Measurements from ENCODE around the gene PNMA6E. TPM values are rescaled to one million over a fixed set of nuclear protein-coding genes. Genes with fewer than 3 reads are reported as not detected.

PNMA6E gene
- total RNA-seq, 3 donors from 2014 or later, result not detected

DNA sequence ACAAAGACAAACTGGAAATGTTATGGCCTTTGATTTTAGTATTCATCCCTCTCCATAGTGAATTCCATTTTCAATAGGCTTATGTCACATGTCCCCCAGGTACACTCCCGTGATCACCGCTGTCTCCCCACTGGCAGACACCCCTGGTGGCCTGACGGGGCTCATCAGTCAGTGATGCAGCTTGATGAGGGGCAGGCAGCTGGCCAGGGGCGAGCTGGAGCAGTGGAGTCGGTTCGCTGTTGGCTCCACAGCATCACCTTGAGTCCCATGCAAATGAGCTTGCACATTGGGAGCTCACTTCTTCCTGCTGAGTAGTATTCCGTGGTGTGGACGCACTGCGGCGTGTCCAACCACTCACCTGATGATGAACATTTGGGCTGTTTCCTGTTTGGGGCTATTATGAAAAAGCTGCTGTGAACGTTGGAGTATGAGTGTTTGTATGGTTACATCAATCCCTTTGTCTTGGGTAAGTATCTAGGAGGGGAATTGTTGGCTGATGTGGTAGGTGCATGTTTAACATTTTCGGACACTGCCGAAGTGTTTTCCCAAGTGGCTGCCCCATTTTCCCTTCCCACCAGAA is 39.5 kb upstream of the PNMA6E start:
- intact Hi-C loops (cut with DNase I; ENCODE audit: low total_unique reads), result no loop called here
- no peaks in the 10 kb centered on the region for H3K36me3 ChIP-seq
- TF ChIP-seq, protein P1, sequence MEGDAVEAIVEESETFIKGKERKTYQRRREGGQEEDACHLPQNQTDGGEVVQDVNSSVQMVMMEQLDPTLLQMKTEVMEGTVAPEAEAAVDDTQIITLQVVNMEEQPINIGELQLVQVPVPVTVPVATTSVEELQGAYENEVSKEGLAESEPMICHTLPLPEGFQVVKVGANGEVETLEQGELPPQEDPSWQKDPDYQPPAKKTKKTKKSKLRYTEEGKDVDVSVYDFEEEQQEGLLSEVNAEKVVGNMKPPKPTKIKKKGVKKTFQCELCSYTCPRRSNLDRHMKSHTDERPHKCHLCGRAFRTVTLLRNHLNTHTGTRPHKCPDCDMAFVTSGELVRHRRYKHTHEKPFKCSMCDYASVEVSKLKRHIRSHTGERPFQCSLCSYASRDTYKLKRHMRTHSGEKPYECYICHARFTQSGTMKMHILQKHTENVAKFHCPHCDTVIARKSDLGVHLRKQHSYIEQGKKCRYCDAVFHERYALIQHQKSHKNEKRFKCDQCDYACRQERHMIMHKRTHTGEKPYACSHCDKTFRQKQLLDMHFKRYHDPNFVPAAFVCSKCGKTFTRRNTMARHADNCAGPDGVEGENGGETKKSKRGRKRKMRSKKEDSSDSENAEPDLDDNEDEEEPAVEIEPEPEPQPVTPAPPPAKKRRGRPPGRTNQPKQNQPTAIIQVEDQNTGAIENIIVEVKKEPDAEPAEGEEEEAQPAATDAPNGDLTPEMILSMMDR (IDR thresholded peaks at IDR 0.05), result no peak
- TF ChIP-seq POLR2AphosphoS5 (IDR thresholded peaks at IDR 0.05) (no peak), POLR2A (IDR thresholded peaks at IDR 0.05) (no peak)
- H3K27me3 ChIP-seq, result peaks cover 0 to 23% of the 10 kb centered on the region in 2 donors
- peaks cover 0 to 13% of the 10 kb centered on the region in 2 donors for H3K9me3 ChIP-seq
- H3K27ac ChIP-seq, result no peak overlapping the region
- no peak overlapping the region for H3K4me3 ChIP-seq
- DNase-seq (ENCODE audit: low spot score in 2 of 2), result no peak
- no peaks in the 10 kb centered on the region for H3K4me1 ChIP-seq

DNA sequence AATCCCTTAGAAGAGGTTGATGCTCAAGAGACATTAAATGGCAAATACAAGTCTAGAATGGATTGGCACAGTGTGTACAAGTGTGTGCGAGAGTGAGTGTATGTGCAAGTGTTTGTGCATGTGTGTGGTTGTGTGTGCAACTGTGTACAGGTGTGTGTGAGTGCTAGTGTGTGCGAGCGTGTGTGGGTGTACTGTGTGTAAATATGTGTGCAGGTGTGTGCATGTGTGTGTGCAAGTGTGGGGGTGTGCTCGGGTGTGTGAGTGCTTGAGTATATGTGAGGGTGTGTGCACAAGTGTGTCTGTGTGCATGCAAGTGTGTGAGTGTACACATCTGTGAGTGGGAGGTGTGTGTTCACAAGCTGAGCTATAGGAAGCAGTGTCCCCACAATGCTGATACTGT is 38.8 kb upstream of the PNMA6E start:
- TF ChIP-seq POLR2AphosphoS5 (IDR thresholded peaks at IDR 0.05) (no peak), POLR2A (IDR thresholded peaks at IDR 0.05) (no peak)
- TF ChIP-seq, protein P1 (IDR thresholded peaks at IDR 0.05), result no peak
- no peak overlapping the region for H3K27ac ChIP-seq
- no peaks in the 10 kb centered on the region for H3K4me1 ChIP-seq
- no peak overlapping the region for H3K4me3 ChIP-seq
- no peak for DNase-seq (ENCODE audit: low spot score in 2 of 2)
- H3K9me3 ChIP-seq, result peaks cover 0 to 13% of the 10 kb centered on the region in 2 donors
- intact Hi-C loops (cut with DNase I; ENCODE audit: low total_unique reads), result no loop called here
- no peaks in the 10 kb centered on the region for H3K36me3 ChIP-seq
- peaks cover 0 to 26% of the 10 kb centered on the region in 2 donors for H3K27me3 ChIP-seq

DNA sequence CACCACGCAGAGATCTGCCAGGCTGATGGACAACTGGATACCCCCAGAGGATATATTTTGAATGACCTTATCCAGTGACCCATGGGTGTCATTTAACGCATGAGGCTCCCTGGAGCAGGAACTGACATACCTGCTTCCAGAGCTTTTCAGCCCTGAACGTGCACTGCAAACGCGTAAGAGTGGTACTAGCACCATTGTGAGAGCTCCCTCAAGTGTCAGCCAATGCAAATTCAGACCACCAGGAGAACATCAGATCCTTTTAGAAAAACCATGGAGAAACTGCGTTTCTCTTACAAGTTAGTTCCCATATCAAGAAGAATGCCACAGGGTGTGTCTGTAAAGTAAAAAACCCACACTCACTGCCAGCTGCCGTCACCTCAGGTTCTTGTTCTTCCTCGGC is 37.4 kb upstream of the PNMA6E start:
- Histone ChIP-seq H3K27me3 (peaks cover 0 to 38% of the 10 kb centered on the region in 2 donors), H3K9me3 (peaks cover 0 to 13% of the 10 kb centered on the region in 2 donors), H3K4me3 (no peak overlapping the region), H3K36me3 (no peaks in the 10 kb centered on the region), H3K27ac (no peak overlapping the region), H3K4me1 (no peaks in the 10 kb centered on the region)
- intact Hi-C loops (cut with DNase I; ENCODE audit: low total_unique reads), result no loop called here
- no peak for DNase-seq (ENCODE audit: low spot score in 2 of 2)
- TF ChIP-seq POLR2A (IDR thresholded peaks at IDR 0.05), result no peak
- TF ChIP-seq POLR2AphosphoS5 (IDR thresholded peaks at IDR 0.05), result no peak
- TF ChIP-seq, protein P1 (IDR thresholded peaks at IDR 0.05), result no peak

DNA sequence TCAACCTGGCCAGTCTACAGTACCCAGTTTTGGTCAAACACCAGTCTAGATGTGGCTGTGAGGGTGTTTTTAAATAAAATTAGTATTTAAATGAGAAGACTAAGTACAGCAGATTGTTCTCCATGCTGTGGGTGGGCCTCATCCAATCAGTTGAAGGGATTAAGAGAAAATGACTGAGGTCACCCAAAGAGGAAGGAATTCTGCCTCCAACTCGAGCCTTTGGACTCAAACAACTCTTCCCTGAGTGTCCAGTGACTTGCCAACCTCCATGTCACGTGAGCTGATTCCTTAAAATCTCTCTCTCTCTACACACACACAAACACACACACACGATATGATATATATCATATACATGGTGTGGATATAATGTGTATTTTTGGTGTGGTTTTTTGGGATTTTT is 34.7 kb upstream of the PNMA6E start:
- no peaks in the 10 kb centered on the region for H3K4me1 ChIP-seq
- peaks cover 9 to 22% of the 10 kb centered on the region in 2 donors for H3K9me3 ChIP-seq
- H3K36me3 ChIP-seq, result no peaks in the 10 kb centered on the region
- H3K27me3 ChIP-seq, result peaks cover 0 to 55% of the 10 kb centered on the region in 2 donors
- H3K27ac ChIP-seq, result no peak overlapping the region
- no peak for DNase-seq (ENCODE audit: low spot score in 2 of 2)
- TF ChIP-seq POLR2A (IDR thresholded peaks at IDR 0.05), result no peak
- no peak for TF ChIP-seq POLR2AphosphoS5 (IDR thresholded peaks at IDR 0.05)
- intact Hi-C loops (cut with DNase I; ENCODE audit: low total_unique reads), result no loop called here
- H3K4me3 ChIP-seq, result no peak overlapping the region

DNA sequence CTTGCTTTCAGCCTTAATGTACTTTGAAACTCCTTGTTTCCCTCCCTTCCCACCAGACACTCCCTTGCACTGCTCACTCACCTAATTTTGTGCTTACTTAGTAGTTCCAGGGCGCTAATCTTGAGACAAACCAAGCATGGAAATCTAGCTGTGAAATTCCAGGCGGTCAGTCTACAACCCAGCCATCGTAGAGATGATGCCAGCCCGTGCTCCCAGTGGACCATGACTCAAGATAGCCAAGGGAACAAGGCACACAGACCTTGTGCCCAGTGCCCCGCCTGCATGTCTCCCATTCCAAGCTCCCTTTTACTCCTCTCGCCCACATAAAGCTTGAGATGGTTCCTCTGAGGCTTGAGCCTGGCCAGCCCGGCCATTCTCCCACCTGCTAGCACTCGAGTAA is 33.7 kb upstream of the PNMA6E start:
- H3K27me3 ChIP-seq, result peaks cover 0 to 53% of the 10 kb centered on the region in 2 donors
- no peaks in the 10 kb centered on the region for H3K4me1 ChIP-seq
- DNase-seq (ENCODE audit: low spot score in 2 of 2), result no peak
- intact Hi-C loops (cut with DNase I; ENCODE audit: low total_unique reads), result no loop called here
- H3K36me3 ChIP-seq, result no peaks in the 10 kb centered on the region
- peaks cover 11 to 21% of the 10 kb centered on the region in 2 donors for H3K9me3 ChIP-seq
- no peak overlapping the region for H3K4me3 ChIP-seq
- H3K27ac ChIP-seq, result no peak overlapping the region
- TF ChIP-seq, protein P1 (IDR thresholded peaks at IDR 0.05), result no peak
- TF ChIP-seq POLR2A (IDR thresholded peaks at IDR 0.05) (no peak), POLR2AphosphoS5 (IDR thresholded peaks at IDR 0.05) (no peak)
